ENCODE measurements around the gene MORC4.

Gene MORC4

DNA sequence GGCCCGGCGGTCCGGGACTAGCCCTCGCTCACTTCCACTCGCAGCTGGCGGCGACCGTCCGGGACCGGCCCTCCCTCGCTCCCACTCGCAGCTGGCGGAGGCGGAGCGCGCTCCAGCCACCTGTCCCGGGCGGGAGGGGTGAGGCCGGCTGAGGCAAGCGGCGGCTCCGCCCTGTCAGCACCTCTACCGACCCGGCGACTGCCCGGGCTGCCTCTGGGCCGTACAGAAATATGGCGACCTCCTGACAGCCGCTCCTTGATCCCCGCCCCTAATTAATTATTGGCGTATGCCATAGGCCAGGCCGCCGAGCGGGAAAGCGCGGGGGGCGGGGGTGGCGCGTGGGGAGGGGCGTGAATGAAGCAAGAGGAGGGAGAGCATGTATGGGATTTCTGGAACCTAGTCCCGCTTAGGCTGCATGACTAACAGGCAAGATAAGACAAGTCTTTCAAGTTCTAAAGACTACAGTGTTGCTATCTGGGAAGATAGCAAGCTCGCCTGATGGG, at the start of gene MORC4:
MORC4 (minus strand) TSS at position 200 of the 503 bp plus-strand sequence. CDS start 243 bp downstream, outside the sequence.
- DNase-seq: peak; percentile 78

DNA sequence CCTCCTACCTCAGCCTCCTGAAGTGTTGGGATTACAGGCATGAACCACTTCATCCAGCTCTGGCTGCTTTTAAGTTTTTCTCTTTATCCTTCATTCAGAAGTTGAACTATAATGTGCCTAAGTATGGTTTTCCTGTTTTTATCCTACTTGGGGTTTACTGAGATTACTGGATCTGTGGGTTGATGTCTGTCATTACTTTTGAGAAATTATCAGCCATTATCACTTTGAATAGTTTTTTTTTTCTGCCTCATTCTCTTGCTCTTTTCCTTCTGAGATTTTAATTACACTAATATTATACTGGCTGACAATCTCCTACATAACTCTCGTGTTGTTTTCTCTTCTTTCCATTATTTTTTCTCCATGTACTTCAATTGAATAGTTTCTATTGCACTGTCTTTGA, 47.6 kb upstream of the MORC4 start:
- no peak for DNase-seq

DNA sequence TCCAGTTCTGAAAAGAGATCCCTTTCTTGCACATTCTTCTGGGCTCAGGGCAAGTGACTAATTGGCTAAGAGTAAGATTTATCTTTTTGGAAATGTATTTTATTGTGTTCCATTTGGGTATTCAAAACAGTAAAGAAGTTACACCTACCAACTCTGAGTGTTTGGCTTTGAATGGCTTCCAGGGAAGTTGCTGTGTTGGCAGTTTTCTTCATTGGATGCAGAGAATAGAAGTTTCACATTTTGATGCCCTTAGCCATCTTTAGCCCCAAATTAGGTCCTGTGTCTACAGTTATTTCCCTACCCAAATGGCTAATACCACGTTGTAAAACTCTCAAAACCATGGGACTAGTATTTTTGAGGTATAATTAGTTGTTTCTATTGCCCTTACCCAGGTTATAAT, 29.7 kb upstream of the MORC4 start:
- DNase-seq: no peak

DNA sequence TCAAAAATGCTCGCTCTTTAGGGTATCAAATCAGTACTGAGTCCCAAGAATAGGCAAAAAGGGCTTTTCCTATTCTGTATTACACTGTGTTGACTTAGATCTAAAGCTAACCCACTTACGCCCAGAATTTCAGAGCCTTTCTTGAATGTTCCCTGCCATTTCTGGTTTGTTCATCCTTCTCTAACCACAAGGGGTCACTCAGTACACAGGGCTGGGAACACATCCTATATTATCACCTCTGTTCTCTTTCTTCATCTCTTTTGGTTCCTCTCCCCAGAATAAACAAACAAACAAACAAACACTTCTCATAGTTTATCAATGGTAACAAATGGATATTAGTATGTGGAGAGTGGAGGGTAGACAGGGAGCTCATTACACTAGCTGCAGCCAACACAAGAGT, 25.5 kb upstream of the MORC4 start:
- peak; percentile 37 for DNase-seq

DNA sequence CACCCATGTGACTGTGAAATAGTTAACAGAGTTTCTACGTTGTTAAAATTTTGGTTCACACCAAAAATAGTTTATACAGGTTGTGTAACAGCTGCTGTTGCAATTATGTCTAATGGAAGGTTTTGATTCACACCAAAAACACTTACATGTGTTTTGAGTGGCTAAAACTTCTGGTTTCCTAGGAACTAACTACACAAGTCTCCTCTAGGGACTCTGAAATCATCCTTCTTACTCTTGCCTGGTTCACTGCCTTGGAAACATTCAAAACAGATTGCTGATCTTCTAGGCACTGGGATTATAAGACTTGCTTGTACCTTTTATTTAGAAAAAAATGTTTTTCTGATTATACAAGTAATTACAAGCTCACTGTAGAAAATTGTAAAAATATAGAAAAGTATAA, 14.9 kb upstream of the MORC4 start:
- no peak for DNase-seq

DNA sequence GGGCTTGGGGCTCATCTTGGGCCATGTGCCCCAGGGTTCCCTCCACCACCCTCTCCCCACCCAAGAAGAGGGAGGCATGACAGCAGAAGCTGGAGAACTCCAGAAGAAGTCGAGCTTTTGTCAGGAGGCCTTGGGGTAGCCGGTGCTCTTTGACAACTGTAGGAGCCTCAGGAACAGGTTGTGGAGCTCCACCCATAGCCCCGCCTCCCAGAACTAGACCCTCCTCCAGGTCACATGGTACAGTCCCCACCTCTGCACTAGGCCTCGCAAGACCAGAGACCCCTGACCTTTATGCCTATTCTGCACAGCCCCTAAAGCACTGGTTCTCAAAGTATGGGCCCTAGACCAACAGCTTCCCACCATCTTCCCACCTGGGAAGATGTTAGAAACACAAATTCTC, 8.0 kb upstream of the MORC4 start:
- DNase-seq: no peak

DNA sequence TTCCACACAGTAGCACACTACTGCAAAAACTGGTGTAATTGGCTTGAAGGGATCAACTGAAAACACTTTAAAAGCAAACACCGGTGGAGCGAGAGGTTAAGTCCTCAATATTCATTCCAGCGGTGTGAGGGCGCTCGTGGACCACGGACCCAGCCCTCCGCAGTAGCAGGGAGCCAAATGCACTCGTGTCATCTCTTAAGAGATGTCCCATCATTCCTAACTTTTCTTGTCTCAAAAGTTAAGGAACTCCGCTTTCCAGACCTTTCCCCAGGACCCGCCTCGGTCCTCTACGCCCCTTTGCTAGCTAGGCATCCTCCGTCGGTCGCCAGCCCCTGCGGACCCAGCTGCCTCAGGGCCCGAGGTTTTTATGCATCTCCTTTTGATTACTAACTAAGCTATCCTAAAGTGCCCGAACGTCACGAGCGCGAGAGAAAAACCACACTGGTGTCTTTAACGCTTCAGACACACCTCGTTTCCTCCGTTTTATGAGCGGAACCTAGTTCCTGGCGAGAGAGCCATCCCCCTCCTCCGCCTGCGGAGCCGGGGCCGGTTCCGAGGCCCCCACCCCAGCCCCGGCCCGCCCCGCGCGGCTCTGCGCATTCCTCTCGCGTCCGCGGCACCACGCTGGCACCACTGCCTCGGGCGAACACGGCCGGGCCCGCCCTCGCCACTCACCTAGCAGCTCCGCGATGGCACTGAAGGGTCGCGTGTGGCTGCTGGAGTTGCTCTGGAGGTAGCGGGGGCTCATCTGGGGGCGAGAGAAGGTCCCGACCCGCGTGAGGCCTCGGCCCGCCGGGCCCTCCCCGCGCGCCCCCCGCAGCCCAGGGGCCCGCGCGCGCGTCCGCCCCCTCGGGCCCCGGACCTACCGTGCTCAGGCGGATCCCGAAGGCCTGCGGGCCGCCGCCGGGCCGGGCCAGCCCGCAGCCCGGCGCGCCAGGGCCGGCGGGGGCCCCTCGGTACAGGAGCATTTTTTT, 723 bp downstream of the MORC4 start:
- DNase-seq: peak; percentile 20

DNA sequence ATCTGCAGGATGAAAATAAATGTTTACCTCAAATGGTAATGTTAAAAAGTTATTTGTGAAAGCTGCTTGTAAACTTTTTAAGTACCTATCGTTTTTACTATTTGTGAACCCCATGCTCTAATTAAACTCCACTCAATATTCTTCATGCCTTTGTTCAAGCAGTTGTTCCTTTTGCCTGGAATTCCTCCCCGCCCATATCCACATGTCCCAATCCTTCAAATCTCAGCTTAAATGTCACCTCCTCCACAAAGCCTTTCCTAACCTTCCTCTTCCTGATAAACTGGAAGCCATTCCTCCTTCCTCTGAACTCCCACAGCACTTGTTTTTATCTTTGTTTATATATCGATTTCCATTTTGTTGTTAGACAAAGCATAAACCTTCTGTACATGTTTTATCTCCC, 2.4 kb downstream of the MORC4 start:
- no peak for DNase-seq

DNA sequence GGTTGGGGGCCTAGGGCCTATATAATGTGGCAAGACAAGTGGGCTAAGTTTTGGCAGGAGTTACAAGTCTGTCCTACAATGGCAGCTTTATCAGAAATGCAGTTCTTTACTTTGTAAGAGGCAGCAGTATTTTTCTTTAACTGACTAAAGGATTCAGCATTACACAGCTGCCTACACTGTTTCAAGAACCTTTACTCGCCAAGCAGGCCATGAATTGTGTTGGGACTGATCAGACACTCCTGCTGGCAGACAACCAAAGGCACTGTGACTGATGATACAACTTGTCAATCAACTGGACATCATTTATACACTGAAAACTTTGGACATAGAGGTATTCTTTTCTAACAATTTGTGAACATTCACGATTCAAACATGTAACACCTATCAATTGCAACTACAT, 4.3 kb downstream of the MORC4 start:
- no peak for DNase-seq

DNA sequence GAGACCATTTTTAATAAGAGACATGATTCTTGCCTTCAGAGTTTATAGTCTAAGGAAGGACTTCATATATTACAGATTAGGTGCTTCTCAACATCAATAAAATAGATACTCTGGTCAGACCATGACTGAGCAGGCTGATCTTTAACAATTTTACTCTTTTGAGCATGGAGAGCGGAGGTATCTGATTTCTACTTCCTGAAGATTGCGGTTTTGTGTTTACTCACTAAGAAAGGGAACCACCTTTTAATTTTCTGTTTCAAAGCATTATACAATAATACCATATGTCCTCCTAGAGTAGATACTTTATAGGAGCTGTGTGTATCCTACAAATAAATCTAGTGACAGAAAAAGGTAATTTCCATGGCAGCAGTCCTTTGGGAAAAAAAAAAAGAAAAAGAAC, 12.5 kb downstream of the MORC4 start:
- DNase-seq: no peak

DNA sequence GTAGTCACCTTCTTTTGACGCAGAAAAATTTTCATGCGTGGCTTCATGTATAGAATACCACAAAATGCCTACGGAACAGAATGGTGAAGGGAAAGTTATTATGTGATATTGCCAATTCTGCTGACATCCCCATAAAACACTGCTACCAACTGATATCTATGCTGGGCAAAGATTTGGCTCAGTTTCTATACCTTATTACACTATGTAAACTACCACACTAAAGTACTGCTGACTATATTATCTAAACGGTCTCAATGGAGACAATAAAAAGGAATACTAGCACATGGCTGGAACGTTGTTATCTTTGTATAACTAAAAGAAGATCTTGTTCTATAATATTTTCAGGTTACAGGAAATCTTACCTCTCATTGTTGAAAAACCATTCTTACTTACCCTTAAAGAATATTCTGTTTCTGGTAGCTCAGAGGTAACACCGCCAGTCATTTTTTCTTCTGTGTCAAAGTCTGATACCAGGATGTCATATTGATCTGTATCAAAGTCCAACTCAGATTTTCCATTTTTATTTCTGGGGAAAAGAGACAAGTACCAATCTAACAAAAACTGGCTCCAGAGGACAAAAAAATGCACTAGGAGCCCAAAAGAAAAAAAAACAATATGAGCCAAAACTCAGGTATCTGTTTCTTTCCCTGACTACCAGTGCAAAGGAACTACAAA, 18.9 kb downstream of the MORC4 start:
- no peak for DNase-seq

DNA sequence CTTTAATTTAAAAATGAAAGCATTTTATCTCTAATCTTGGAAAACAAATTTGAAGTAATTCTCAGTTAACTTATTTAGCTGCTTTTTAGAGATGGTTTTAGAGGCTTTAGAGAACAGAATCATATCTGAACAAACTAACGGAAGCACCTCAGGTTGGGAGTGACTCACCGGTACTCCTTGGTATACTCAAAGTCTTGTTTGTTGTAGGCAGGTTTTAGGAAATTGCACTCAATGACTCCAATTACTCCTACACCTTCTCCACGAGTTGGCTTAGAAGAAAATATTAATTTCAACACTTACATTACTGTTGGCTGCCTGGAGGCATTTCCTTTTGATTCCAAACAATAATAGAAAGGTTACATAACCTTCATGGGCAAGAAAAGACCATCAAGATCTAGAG, 23.6 kb downstream of the MORC4 start:
- no peak for DNase-seq

DNA sequence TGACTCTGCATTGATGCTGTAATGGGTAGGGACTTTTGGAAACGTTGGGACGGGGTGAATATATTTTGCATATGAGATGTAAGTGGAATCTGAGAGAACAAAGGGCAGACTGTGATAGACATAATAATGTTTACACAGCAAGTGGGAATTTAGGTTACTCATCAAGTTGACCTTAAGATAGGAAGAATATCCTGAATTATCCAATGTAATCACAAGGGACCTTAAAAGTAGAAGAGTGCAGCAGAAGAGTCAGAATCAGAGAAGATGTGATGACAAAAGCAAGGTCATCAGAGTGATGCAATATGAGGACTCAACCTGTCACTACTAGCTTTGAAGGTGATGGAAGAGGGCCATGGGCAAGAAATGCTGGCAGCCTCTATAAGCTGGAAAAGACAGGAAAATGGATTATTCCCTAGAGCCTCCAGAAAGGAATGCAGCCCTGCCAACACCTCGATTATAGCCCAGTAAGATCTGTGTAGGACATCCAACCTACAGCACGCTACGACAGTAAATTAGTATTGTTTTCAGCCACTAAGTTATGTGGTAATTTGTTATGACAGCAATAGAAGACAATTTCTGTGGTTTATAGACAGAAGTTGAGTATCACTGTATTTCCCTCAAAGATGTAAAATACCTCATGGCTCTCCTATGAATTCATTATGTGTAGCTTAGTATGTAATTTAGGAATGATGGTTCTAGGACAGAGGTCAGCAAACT, 26.4 kb downstream of the MORC4 start:
- DNase-seq: no peak

DNA sequence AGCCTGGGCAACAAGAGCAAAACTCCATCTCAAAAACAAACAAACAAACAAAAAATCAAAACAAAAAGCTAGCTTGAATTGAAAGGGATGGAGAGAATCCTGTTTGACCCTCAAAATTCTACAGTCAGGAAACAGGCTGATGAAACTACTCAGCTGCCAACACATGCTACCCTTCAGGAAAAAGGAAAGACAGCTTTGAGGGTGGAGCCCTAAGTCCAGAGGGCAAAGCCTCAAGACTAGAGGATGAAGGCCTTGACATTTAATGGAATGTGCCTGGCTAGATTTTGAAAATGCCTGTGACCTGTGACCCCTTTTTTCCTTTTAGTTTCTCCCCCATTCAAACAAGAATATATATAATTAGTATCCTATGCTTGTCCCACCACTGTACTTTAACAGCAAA, 27.1 kb downstream of the MORC4 start:
- no peak for DNase-seq

DNA sequence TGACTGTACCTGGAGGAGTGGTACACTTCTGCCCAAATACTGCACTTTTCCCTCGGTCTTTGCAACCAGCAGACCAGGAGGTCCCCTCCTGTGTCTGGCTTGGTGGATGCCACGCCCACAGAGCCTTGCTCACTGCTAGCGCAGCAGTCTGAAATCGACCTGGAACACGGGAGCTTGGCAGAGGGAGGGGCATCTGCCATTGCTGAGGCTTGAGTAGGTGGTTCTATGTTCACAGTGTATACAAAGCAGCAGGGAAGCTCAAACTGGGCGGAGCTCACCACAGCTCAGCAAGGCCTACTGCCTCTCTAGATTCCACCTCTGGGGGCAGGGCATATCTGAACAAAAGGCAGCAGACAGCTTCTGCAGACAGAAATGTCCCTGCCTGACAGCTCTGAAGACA, 33.5 kb downstream of the MORC4 start:
- peak; percentile 11 for DNase-seq

DNA sequence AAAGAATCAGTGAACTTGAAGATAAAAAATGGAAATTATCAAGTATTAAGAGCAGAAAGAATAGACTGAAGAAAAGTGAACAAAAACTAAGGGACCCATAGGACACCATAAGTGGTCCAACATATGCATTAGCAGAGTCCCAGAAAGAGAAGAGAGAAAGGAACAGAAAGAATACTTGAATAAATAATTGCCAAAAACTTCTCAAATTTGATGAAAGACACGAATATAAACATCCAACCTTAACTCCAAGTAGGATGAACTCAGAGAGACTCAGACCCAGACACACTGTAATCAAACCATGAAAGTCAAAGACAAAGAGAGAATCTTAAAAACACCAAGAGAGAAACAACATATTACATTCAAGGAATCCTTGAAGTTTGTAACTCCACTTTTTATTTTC, 35.7 kb downstream of the MORC4 start:
- no peak for DNase-seq

DNA sequence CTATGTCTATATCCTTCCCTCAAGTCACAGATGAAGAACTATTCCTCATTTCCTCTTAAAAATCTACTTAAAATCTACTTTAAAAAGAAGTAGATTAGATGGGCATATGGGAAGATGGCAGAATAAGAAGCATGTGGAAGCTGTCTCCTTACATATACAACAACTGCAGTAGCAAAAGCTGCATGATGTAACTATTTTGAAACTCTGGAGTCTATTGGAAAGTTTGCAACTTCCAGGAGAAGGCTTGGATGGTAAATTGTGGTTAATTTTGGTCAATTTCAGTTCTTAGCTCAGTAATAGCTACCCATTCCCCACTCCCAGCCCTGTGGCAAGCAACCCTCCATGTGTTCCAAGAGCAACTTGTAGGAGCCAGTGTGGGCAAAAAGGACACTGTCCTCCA, 36.9 kb downstream of the MORC4 start:
- no peak for DNase-seq

DNA sequence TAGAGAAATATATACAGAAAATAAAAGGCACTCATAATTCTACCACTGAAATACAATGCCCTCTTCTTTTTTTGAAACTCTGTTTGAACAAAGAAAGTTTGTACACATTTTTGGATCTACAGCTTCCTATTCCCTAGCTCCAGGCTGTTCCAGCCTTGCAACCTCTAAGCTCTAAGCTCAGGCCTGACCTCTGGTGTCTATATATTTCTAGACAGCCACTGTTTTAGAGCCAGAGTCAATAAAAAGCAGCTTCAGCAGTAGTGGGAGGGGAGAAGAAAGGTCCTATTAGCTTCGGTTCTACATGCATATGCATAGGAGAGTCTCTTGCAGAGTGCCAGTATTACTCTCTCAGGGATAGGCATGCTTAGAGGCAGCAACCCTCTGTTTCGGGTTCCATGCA, 40.1 kb downstream of the MORC4 start:
- DNase-seq: no peak

DNA sequence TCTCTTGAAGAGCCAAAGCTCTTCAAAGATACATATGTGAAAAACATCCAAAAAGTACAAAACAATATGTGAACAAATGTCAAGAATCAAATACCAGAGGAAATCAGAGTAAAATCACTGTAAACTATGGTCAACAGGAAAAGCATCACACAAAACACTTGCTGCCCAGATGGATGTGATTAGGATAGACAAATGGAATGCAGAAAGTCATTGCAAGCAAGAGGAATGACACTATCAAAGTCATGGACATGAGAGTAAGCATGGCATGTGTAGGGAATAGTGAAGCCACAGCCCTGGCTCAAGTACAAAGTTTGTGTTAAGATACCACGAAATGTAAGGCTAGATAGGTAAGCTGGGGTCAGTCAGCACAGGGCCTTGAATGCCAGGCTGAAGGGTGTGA, 42.2 kb downstream of the MORC4 start:
- no peak for DNase-seq

DNA sequence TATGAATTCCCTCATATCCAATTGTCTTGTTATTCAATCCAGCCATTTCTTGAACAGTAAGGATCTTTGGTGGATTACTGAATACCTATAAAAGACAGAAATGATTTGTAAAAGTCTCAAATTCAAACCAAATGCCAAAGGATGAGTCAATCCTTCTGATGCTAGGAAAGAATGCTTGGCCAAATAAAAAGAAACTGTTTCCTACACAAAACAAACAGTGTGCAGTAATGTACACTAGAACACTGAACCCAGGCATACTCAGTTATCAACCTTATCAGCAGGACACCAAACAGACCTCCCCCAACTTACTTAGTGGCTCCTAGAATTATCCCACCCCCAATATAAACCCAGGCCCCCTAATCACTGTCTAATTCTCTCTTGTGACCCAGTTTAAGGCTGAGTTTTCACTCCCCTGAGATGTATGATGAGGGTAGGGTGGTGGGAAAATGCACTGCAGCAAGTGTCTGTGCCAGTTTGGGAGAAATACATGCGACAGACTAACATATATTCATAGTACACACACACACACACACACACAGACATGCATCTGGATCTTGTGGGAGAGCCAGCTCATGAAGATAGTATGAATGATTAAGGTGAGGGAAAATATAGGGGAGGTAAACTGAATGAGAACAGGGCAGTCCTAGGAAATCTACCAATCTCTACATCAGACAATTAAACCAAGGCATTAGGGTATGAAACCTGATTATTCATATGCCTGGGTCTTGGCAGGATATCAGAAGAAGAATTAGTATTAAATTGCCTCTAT, 44.8 kb downstream of the MORC4 start:
- no peak for DNase-seq

DNA sequence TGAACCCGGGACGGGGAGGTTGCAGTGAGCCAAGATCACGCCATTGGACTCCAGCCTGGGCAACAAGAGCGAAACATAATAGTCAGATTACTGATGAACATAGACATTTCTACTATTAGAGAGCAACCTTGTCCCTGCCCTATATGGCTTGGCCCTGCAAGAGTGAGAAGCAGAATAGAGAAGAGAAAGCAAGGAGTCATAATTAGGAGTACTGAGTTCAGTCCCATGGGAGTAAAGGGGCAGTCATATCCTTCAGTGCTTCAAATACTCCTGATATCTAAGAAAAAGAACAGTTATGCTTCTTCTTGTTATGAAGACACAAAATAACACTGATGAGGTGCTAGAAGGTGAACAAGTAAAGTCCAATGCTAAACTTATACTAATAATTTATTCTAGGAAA, 46.0 kb downstream of the MORC4 start:
- DNase-seq: no peak

DNA sequence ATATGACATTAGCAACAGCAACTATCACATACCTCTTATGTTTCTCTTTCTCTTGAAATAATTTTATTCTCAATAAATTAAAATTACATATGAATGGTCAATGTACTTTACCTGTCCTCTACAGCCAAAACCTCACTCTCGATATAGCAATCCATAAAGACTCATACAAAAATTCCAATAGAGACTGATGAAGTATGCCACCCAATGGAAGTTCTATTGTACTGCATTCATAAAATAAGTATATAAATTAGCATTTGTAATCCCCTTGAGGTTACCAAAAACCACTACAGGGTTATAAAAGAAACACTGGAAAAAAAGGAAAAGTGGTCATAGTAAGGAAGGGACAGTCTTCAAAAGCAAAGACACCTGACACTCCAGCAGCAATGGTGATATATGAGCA, 47.0 kb downstream of the MORC4 start:
- peak; percentile 4 for DNase-seq

DNA sequence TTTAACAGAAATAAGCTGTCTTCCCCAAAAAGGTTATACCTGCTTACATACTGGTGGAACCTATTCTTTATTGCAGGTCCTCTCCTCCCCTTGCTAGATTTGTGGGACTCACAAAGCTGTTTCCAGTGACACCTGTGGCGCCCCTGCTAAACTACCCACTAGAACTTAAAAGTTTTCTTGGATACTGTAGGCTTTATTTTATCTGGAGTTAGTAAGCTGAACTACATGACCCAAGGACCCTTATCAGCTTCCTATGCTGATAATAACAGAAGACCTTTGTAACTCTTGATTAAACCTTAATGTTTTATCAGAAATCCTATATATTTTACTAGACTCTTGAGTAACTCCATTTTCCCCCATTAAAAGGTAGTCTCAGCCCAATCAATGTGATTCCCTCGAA, 47.5 kb downstream of the MORC4 start:
- no peak for DNase-seq
